ENCODE data around the gene TSPAN2. TPM values are rescaled to one million over a fixed set of nuclear protein-coding genes. Genes with fewer than 3 reads are reported as not detected.

Gene TSPAN2
- total RNA-seq, 1 donor from 2014 or later: 10.9 TPM

DNA sequence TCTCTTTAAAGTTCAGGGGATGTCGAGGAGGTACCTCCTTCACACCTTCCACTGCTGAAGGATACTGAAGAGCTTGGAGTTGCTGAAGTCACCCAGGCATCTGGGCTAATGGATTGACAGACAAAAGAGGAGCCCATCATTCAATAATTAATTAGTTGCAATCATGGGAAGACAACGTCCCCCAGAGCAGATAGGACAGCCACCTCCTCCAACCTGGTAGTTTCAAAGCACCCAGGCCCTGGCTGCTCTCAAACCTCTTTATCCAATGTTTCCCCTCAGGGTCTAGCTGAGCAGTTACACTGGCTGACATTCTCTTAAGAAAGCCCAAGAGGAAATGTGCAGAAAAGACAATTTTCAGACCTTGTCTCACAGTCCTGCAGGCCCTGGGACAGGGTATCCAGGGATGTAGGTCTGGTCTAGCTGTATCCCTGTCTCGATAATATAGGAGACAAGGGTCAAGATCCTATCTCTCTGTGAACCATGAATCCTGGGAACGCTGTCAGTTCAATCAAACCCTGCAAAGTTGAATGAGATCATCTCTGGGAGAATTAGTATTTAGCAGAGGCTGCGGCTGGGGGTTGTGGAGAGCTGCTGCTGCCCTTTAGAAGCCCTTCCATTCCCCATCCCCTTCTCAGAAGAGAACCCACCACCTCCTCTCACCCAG, 1.1 kb downstream of the TSPAN2 start:
- peak overlapping the region; percentile 95 to 99 for H3K27ac ChIP-seq
- peak overlapping the region; percentile 84 to 90 for H3K4me3 ChIP-seq
- DNase-seq (ENCODE audit: low spot score in 2 of 2): no peak
- no peaks in the 10 kb centered on the region for H3K36me3 ChIP-seq
- no peaks in the 10 kb centered on the region for H3K9me3 ChIP-seq
- intact Hi-C loops (cut with DNase I): loop anchor here (2.0 to 10.0 kb wide), 2 partner anchors 15 to 413 kb away; partner anchors contain the start of gene DENND2C
- peaks cover 7 to 31% of the 10 kb centered on the region in 2 donors for H3K4me1 ChIP-seq
- no peaks in the 10 kb centered on the region for H3K27me3 ChIP-seq
- TF ChIP-seq, protein P1, sequence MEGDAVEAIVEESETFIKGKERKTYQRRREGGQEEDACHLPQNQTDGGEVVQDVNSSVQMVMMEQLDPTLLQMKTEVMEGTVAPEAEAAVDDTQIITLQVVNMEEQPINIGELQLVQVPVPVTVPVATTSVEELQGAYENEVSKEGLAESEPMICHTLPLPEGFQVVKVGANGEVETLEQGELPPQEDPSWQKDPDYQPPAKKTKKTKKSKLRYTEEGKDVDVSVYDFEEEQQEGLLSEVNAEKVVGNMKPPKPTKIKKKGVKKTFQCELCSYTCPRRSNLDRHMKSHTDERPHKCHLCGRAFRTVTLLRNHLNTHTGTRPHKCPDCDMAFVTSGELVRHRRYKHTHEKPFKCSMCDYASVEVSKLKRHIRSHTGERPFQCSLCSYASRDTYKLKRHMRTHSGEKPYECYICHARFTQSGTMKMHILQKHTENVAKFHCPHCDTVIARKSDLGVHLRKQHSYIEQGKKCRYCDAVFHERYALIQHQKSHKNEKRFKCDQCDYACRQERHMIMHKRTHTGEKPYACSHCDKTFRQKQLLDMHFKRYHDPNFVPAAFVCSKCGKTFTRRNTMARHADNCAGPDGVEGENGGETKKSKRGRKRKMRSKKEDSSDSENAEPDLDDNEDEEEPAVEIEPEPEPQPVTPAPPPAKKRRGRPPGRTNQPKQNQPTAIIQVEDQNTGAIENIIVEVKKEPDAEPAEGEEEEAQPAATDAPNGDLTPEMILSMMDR (IDR thresholded peaks at IDR 0.05): no peak

DNA sequence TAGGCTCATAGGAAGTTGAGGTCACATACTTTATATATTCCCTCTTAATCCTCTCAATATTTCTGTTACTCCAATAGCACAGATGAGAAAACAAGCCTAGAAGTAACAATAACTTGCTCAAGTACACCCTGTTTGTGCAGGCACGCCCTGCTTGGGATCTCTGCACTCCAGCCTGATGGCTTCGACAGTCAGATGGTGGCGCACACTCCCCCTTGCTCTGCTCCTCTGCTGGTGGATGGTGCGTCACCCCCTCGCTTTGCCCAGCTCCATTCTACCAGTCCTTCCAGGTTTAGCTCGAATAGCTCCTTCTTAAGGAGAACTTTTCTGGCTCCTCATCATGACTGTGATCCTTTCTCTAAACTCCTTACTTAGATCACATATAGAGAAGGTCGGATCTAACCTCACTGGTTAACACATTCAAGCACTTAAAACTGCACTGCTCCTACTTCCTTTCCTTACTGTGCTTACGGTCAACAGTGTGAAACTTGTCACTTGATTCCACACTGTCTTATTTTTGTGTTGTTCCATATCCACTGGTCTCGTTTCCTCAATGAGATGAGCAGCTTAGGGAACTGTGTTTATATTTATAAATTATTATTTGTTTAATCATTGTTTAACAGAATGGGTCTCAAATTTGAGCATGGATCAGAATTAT, 3.0 kb downstream of the TSPAN2 start:
- peaks cover 7 to 31% of the 10 kb centered on the region in 2 donors for H3K4me1 ChIP-seq
- H3K36me3 ChIP-seq: peaks cover 0 to under 1% of the 10 kb centered on the region in 2 donors
- intact Hi-C loops (cut with DNase I): loop anchor here (10.0 kb wide), 1 partner anchor 412 kb away; the partner anchor contains the start of gene DENND2C
- TF ChIP-seq, protein P1 (IDR thresholded peaks at IDR 0.05): no peak
- no peaks in the 10 kb centered on the region for H3K9me3 ChIP-seq
- peak overlapping the region; percentile 95 to 99 for H3K27ac ChIP-seq
- H3K4me3 ChIP-seq: peak overlapping the region in 1 of 2 donors; percentile 45
- no peak for DNase-seq (ENCODE audit: low spot score in 2 of 2)
- no peaks in the 10 kb centered on the region for H3K27me3 ChIP-seq

DNA sequence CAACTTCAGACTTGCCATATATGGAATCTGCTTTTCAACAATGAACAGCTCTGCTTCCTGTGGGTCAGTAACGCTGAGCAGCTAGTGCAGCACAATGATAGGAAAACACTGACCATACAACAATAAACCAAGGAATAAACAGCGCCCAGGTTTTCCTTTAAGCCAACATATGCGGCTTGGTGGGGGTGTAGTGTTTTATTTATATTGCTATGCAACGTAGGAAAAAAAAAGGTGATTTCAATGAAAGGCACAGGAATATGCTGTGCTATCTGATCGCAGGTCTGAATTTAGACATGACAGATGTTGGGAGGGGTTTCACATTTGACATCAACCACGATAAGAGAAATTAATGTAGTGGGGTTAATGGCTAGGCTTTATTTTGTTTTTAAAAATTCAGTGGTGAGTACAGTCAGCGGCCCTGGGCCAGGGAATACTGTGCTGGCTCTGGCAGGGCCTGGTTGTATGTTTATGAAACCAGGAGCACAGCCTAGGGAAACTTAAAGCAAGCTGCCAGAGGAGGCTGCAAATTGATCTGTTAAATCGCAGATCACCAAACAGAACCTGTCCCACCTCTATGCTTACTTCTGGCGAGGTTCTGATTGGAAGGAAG, 4.3 kb downstream of the TSPAN2 start:
- no peak for DNase-seq (ENCODE audit: low spot score in 2 of 2)
- intact Hi-C loops (cut with DNase I): loop anchor here (10.0 kb wide), 1 partner anchor 410 kb away; the partner anchor contains the start of gene DENND2C
- peak overlapping the region; percentile 95 to 99 for H3K27ac ChIP-seq
- peaks cover 7 to 29% of the 10 kb centered on the region in 2 donors for H3K4me1 ChIP-seq
- H3K36me3 ChIP-seq: peaks cover 0 to 7% of the 10 kb centered on the region in 2 donors
- H3K9me3 ChIP-seq: no peaks in the 10 kb centered on the region
- TF ChIP-seq, protein P1 (IDR thresholded peaks at IDR 0.05): no peak
- no peaks in the 10 kb centered on the region for H3K27me3 ChIP-seq
- peak overlapping the region in 1 of 2 donors; percentile 45 for H3K4me3 ChIP-seq

DNA sequence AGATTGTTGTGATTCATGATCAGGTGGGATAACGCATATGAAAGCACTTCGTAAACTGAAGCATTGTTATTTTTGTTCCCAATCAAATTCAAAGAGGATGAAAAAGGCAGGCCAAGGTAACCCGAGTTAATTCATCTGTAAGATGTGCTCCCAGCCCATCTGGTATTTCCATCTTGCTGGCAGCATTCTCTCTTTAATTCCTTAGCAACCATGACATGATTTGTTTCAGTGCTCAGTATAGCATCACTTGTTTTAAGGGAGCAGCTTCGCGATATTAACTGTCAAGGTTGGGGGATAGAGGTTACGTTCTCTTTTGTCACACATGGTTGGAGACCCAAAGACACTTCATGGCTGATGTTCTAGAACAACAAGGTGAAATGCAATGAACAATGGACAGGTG, 6.4 kb downstream of the TSPAN2 start:
- TF ChIP-seq, protein P1 (IDR thresholded peaks at IDR 0.05): no peak
- peaks cover 0 to 7% of the 10 kb centered on the region in 2 donors for H3K36me3 ChIP-seq
- intact Hi-C loops (cut with DNase I): loop anchor here (10.0 kb wide), 1 partner anchor 408 kb away; the partner anchor contains the start of gene DENND2C
- no peak overlapping the region for H3K4me3 ChIP-seq
- H3K27me3 ChIP-seq: no peaks in the 10 kb centered on the region
- no peaks in the 10 kb centered on the region for H3K9me3 ChIP-seq
- DNase-seq (ENCODE audit: low spot score in 2 of 2): no peak
- H3K27ac ChIP-seq: peak overlapping the region; percentile 36 to 95
- peaks cover 7 to 27% of the 10 kb centered on the region in 2 donors for H3K4me1 ChIP-seq

DNA sequence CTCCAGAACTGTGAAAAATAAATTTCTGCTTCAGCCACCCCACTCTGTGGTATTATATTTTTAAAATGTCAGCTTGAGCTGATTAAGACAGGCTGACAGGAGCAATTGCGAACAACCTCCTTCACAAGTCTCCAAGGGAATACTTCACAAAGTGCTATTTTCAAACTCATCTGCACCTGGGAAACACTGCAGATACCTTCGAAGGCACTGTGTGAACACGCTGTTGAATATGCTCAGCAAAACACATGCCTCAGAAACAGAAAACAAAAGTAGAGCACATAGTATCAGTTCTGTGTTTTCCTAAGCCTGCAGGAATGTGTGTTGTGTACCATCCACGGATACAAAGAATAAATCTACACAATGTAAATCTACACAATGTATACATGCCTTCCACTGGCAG, 10.6 kb downstream of the TSPAN2 start:
- intact Hi-C loops (cut with DNase I): loop anchor here (10.0 kb wide), 1 partner anchor 1296 kb away; the partner anchor contains the start of gene ATP1A1
- peaks cover 6 to 37% of the 10 kb centered on the region in 2 donors for H3K4me1 ChIP-seq
- TF ChIP-seq, protein P1 (IDR thresholded peaks at IDR 0.05): no peak
- H3K9me3 ChIP-seq: no peaks in the 10 kb centered on the region
- H3K4me3 ChIP-seq: no peak overlapping the region
- H3K36me3 ChIP-seq: peaks cover 0 to 7% of the 10 kb centered on the region in 2 donors
- DNase-seq (ENCODE audit: low spot score in 2 of 2): no peak
- H3K27me3 ChIP-seq: no peaks in the 10 kb centered on the region
- no peak overlapping the region for H3K27ac ChIP-seq

Data from ascending aorta (tissue), 2 donors.